Measurements from ENCODE around the gene KPNB1.
A peak's percentile ranks its signal among the peaks of the same experiment; 100 is the strongest.

The KPNB1 gene

GRCh38 chr17:47636273-47637030 lies 13.3 kb upstream of the KPNB1 start:
- DNase-seq (ENCODE audit: low read depth in 2 of 2): no peak

GRCh38 chr17:47638903-47639302 lies 10.8 kb upstream of the KPNB1 start:
- DNase-seq (ENCODE audit: low read depth in 2 of 2): no peak

GRCh38 chr17:47640076-47640475 lies 9.6 kb upstream of the KPNB1 start:
- DNase-seq (ENCODE audit: low read depth in 2 of 2): no peak

- DNase-seq (ENCODE audit: low read depth in 2 of 2): no peak
Measured at GRCh38 chr17:47641202-47641601, 8.5 kb upstream of the KPNB1 start.

GRCh38 chr17:47643116-47643515 lies 6.6 kb upstream of the KPNB1 start:
- DNase-seq (ENCODE audit: low read depth in 2 of 2): no peak

GRCh38 chr17:47644324-47644723 lies 5.4 kb upstream of the KPNB1 start:
- no peak for DNase-seq (ENCODE audit: low read depth in 2 of 2)

GRCh38 chr17:47649972-47650524 lies 329 bp downstream of the KPNB1 start:
- DNase-seq (ENCODE audit: low read depth in 2 of 2): peak in 1 of 2 donors; percentile 44

- DNase-seq (ENCODE audit: low read depth in 2 of 2): peak; percentile 91 to 96
Measured at GRCh38 chr17:47650525-47651522, 1.1 kb downstream of the KPNB1 start.

- DNase-seq (ENCODE audit: low read depth in 2 of 2): no peak
Measured at GRCh38 chr17:47651704-47652103, 2.0 kb downstream of the KPNB1 start.

- no peak for DNase-seq (ENCODE audit: low read depth in 2 of 2)
Measured at GRCh38 chr17:47652570-47652969, 2.9 kb downstream of the KPNB1 start.

GRCh38 chr17:47653442-47653841 lies 3.7 kb downstream of the KPNB1 start:
- no peak for DNase-seq (ENCODE audit: low read depth in 2 of 2)

- DNase-seq (ENCODE audit: low read depth in 2 of 2): no peak
Measured at GRCh38 chr17:47654991-47655390, 5.3 kb downstream of the KPNB1 start.

- no peak for DNase-seq (ENCODE audit: low read depth in 2 of 2)
Measured at GRCh38 chr17:47660064-47660492, 10.4 kb downstream of the KPNB1 start.

- DNase-seq (ENCODE audit: low read depth in 2 of 2): peak; percentile 34 to 40
Measured at GRCh38 chr17:47663912-47664623, 14.3 kb downstream of the KPNB1 start.

- no peak for DNase-seq (ENCODE audit: low read depth in 2 of 2)
Measured at GRCh38 chr17:47664624-47664941, 14.9 kb downstream of the KPNB1 start.

GRCh38 chr17:47665655-47666054 lies 15.9 kb downstream of the KPNB1 start:
- DNase-seq (ENCODE audit: low read depth in 2 of 2): no peak

GRCh38 chr17:47669081-47669480 lies 19.4 kb downstream of the KPNB1 start:
- no peak for DNase-seq (ENCODE audit: low read depth in 2 of 2)

GRCh38 chr17:47670064-47670463 lies 20.3 kb downstream of the KPNB1 start:
- no peak for DNase-seq (ENCODE audit: low read depth in 2 of 2)

- DNase-seq (ENCODE audit: low read depth in 2 of 2): no peak
Measured at GRCh38 chr17:47674499-47674898, 24.8 kb downstream of the KPNB1 start.

- no peak for DNase-seq (ENCODE audit: low read depth in 2 of 2)
Measured at GRCh38 chr17:47675380-47676198, 25.9 kb downstream of the KPNB1 start.

GRCh38 chr17:47676199-47676472 lies 26.4 kb downstream of the KPNB1 start:
- no peak for DNase-seq (ENCODE audit: low read depth in 2 of 2)

Data from stimulated activated CD4-positive, alpha-beta T cell treated with anti-CD3 and anti-CD28 coated beads, Interleukin-4, amount 100 ng/mL, for 48 hours (primary cell).